UCSD-AML1 (cell line): ENCODE data around the gene HMGN1.
"Not testable (repeated sequence)": the region's sequence is repeated elsewhere in the genome, so short reads cannot be mapped to it uniquely, and the experiment has no call there.

Source experiments
- DNase-seq: peaks from one replicate; lab custom pipeline; 2025; ENCODE audit not compliant: unreplicated experiment; lab: John Stamatoyannopoulos, UW

The HMGN1 gene

GRCh38 chr21:39348355-39349210, at the start of gene HMGN1:
Gene HMGN1, minus strand, starts transcription at chr21:39349088. Its CDS starts 171 bp downstream, at chr21:39348917.
- peak; percentile 95 for DNase-seq

- no peak for DNase-seq
Measured at GRCh38 chr21:39397646-39398385, 48.9 kb upstream of the HMGN1 start.

GRCh38 chr21:39392981-39393380, 44.1 kb upstream of the HMGN1 start:
- DNase-seq, result no peak

- no peak for DNase-seq
Measured at GRCh38 chr21:39390212-39390765, 41.4 kb upstream of the HMGN1 start.

- no peak for DNase-seq
Measured at GRCh38 chr21:39388811-39389155, 39.9 kb upstream of the HMGN1 start.

- peak; percentile 88 for DNase-seq
Measured at GRCh38 chr21:39388038-39388810, 39.3 kb upstream of the HMGN1 start.

GRCh38 chr21:39387461-39388037, 38.7 kb upstream of the HMGN1 start:
- DNase-seq, result peak; percentile 84

- DNase-seq, result no peak
Measured at GRCh38 chr21:39386899-39387298, 38.0 kb upstream of the HMGN1 start.

- no peak for DNase-seq
Measured at GRCh38 chr21:39386194-39386593, 37.3 kb upstream of the HMGN1 start.

GRCh38 chr21:39385299-39386145, 36.6 kb upstream of the HMGN1 start:
- DNase-seq, result no peak

GRCh38 chr21:39384674-39385298, 35.9 kb upstream of the HMGN1 start:
- no peak for DNase-seq

GRCh38 chr21:39382096-39382495, 33.2 kb upstream of the HMGN1 start:
- DNase-seq, result not testable (repeated sequence)

- DNase-seq, result no peak
Measured at GRCh38 chr21:39381009-39381408, 32.1 kb upstream of the HMGN1 start.

- DNase-seq, result peak; percentile 96
Measured at GRCh38 chr21:39379986-39380891, 31.4 kb upstream of the HMGN1 start.

- DNase-seq, result no peak
Measured at GRCh38 chr21:39377444-39378050, 28.7 kb upstream of the HMGN1 start.

- no peak for DNase-seq
Measured at GRCh38 chr21:39375446-39375845, 26.6 kb upstream of the HMGN1 start.

GRCh38 chr21:39374046-39374445, 25.2 kb upstream of the HMGN1 start:
- no peak for DNase-seq

- peak; percentile 16 for DNase-seq
Measured at GRCh38 chr21:39373634-39374033, 24.7 kb upstream of the HMGN1 start.
